ENCODE data around the gene SEC23B. TPM values are rescaled to one million over a fixed set of nuclear protein-coding genes. Genes with fewer than 3 reads are reported as not detected.
A peak's percentile ranks its signal among the peaks of the same experiment; 100 is the strongest.

Gene SEC23B
- total and polyA plus RNA-seq, 2 of the 13 experiments (the other 11 are each of a cell fraction or from before 2014, with no cell fraction given), result 114 to 120 TPM

DNA sequence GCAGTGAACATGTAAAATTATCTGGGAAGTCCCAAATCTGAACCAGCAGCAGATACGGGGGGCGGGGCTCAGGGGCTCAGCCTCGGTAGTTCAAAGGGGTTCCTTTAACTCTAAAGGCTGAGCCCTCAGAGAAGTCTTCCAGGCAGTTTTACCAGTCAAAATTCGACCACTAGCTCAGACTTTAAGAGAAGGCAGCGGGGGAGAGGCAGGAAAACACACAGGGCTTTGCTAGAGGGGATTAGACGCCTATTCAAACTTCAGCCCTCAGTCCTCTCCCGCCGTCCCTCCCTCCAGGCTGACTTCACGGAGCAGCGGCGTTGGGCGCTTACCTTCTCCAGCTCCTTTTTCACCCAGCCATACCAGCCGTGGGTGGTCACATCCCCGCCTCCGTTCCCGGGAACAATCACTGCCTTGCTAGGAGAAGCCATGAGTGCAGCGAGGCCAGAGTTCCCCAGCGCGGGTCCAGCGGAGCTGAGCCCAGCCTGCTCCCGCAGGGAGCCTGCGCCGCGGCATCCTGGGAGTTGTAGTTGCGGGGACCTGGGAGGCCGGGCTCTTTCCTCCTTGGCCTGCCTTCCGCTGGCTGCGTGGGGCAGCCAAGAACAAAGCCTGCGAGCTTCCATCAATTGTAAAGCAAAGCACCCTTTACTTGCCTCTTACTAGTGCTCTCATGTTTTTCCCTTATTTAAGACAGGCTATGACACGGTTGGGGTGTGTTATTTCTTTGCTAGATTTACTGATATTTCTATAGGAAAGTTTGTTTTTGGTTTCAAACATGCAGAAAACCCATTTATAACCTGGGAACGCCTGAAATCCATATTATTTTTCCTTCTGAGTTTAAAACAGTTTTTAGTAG, 10.8 kb upstream of the SEC23B start, which contains the start of gene RBBP9 (continued):
- TF ChIP-seq ZNF691 (CRISPR knock-in tag; IDR thresholded peaks at IDR 0.05; ENCODE audit: borderline replicate concordance, low read depth) (peak; percentile 92; the same call in 1 of the 2 replicates), BCL3 (CRISPR knock-in tag; IDR thresholded peaks at IDR 0.05) (peak; percentile 87; the same call in 1 of the 2 replicates), IKZF4 (CRISPR knock-in tag; IDR thresholded peaks at IDR 0.05; ENCODE audit: borderline replicate concordance, low read depth, not compliant biosample characterization) (peak; percentile 83), GTF3A (CRISPR knock-in tag; conservative IDR thresholded peaks at IDR 0.05) (no peak), SP4 (CRISPR knock-in tag; IDR thresholded peaks at IDR 0.05) (peak; percentile 86), TP53 (CRISPR knock-in tag; conservative IDR thresholded peaks at IDR 0.05) (no peak), DNMT3B (CRISPR knock-in tag; conservative IDR thresholded peaks at IDR 0.05) (peak; percentile 29; the same call in 1 of the 2 replicates), NPAS2 (CRISPR knock-in tag; IDR thresholded peaks at IDR 0.05; ENCODE audit: borderline replicate concordance) (no peak), ZNF530 (CRISPR knock-in tag; IDR thresholded peaks at IDR 0.05; ENCODE audit: low read depth) (no peak), EEA1 (CRISPR knock-in tag; IDR thresholded peaks at IDR 0.05; ENCODE audit: borderline replicate concordance) (peak; percentile 92; the same call in 1 of the 2 replicates), ARNTL (CRISPR knock-in tag; IDR thresholded peaks at IDR 0.05) (peak; percentile 29; the same call in 1 of the 2 replicates), ZNF546 (CRISPR knock-in tag; conservative IDR thresholded peaks at IDR 0.05) (no peak; the same call in 1 of the 2 replicates), ZNF263 (CRISPR knock-in tag; IDR thresholded peaks at IDR 0.05) (0 out of 2 replicates have a peak, but pooled peaks have one; percentile 33), PHF5A (CRISPR knock-in tag; IDR thresholded peaks at IDR 0.05; ENCODE audit: low read depth, unreplicated experiment) (peak; percentile 65), ATF1 (CRISPR knock-in tag; IDR thresholded peaks at IDR 0.05) (peak; percentile 72), ZNF549 (CRISPR knock-in tag; IDR thresholded peaks at IDR 0.05) (0 out of 2 replicates have a peak, but pooled peaks have one; percentile 36), TFAP4 (IDR thresholded peaks at IDR 0.05; ENCODE audit: borderline replicate concordance, low read depth) (0 out of 2 replicates have a peak, but pooled peaks have one; percentile 44), KLF9 (CRISPR knock-in tag; IDR thresholded peaks at IDR 0.05; ENCODE audit: low read depth) (no peak)
- TF ChIP-seq, protein P1, sequence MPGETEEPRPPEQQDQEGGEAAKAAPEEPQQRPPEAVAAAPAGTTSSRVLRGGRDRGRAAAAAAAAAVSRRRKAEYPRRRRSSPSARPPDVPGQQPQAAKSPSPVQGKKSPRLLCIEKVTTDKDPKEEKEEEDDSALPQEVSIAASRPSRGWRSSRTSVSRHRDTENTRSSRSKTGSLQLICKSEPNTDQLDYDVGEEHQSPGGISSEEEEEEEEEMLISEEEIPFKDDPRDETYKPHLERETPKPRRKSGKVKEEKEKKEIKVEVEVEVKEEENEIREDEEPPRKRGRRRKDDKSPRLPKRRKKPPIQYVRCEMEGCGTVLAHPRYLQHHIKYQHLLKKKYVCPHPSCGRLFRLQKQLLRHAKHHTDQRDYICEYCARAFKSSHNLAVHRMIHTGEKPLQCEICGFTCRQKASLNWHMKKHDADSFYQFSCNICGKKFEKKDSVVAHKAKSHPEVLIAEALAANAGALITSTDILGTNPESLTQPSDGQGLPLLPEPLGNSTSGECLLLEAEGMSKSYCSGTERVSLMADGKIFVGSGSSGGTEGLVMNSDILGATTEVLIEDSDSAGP (CRISPR knock-in tag; IDR thresholded peaks at IDR 0.05; ENCODE audit: borderline replicate concordance), result peak; percentile 94; the same call in 1 of the 2 replicates
- TF ChIP-seq, protein P2, sequence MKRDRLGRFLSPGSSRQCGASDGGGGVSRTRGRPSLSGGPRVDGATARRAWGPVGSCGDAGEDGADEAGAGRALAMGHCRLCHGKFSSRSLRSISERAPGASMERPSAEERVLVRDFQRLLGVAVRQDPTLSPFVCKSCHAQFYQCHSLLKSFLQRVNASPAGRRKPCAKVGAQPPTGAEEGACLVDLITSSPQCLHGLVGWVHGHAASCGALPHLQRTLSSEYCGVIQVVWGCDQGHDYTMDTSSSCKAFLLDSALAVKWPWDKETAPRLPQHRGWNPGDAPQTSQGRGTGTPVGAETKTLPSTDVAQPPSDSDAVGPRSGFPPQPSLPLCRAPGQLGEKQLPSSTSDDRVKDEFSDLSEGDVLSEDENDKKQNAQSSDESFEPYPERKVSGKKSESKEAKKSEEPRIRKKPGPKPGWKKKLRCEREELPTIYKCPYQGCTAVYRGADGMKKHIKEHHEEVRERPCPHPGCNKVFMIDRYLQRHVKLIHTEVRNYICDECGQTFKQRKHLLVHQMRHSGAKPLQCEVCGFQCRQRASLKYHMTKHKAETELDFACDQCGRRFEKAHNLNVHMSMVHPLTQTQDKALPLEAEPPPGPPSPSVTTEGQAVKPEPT (CRISPR knock-in tag; IDR thresholded peaks at IDR 0.05; ENCODE audit: low read depth), result peak; percentile 47; the same call in 1 of the 2 replicates
